Dermis microvascular lymphatic vessel endothelial cell (primary cell): ENCODE results near the gene PCDHGA1. TPM values are rescaled to one million over a fixed set of nuclear protein-coding genes. Genes with fewer than 3 reads are reported as not detected.
A peak's percentile ranks its signal among the peaks of the same experiment; 100 is the strongest.

Experiments
- DNase-seq, 2 donors: peaks; one replicate each; pipeline versions ENCODE4 v3.0.0 to v3.0.0-alpha.2; 2010; ENCODE audit warnings: low read depth in 2 of 2
- total RNA-seq: library from RNA; depleted of rRNA; stranded (reverse); fragments of >200 nt; gene quantifications from 2 replicates; pipeline ENCODE4 v1.2.1, GENCODE V29; 2014

Gene PCDHGA1
- total RNA-seq, 1 donor from 2014 or later = 0.26 TPM

DNA sequence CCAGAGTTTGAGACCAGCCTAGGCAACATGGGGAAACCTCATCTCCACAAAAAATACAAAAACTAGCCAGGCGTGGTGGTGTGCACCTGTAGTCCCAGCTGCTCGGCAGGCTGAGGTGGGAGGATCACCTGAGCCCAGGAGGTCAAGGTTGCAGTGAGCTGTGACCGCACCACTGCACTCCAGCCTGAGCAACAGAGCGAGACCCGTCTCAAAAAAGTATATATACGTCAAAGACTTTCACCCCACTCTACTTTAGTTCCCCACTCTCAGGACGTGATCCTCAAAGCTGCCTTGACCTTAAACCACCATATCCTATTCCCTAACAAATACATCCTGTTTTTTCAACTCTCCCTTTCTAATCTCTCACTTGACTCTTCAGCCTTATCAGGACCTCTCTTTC is 199.6 kb downstream of the PCDHGA1 start:
- no peak for DNase-seq

DNA sequence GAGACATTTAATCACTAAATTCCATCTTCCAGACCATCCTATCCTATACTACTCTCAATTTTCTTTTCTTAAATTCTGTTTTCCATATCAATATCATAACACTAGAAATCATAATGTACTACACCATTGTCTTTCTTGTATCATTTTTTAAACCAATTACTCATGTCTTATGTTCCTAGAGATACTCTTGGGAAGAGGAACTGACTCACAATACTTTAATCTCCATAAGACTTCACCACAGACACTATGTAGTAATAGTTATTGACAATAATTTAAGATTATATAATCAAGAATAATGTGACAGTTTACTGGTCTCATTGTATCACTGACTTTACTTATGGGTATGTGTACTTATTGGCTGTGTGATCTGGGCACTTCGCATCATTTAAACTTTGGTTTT is 202.4 kb downstream of the PCDHGA1 start:
- no peak for DNase-seq

DNA sequence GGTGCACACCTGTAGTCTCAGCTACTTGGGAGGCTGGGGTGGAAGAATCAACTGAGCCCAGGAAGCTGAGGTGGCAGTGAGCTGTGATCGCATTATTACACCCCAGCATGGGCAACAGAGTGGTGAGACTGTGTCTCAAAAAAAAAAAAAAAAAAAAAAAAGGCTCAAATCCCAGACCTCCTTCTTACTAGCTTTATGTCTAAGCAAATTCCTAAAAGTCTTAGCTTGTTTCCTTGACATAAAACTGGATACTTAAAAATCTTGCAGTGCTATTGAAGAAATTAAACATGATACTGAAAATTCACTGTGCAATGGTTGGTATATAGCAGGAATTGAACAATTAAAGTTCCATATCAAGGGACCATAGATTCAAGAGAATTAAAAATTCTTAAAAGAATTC is 203.6 kb downstream of the PCDHGA1 start:
- no peak for DNase-seq

DNA sequence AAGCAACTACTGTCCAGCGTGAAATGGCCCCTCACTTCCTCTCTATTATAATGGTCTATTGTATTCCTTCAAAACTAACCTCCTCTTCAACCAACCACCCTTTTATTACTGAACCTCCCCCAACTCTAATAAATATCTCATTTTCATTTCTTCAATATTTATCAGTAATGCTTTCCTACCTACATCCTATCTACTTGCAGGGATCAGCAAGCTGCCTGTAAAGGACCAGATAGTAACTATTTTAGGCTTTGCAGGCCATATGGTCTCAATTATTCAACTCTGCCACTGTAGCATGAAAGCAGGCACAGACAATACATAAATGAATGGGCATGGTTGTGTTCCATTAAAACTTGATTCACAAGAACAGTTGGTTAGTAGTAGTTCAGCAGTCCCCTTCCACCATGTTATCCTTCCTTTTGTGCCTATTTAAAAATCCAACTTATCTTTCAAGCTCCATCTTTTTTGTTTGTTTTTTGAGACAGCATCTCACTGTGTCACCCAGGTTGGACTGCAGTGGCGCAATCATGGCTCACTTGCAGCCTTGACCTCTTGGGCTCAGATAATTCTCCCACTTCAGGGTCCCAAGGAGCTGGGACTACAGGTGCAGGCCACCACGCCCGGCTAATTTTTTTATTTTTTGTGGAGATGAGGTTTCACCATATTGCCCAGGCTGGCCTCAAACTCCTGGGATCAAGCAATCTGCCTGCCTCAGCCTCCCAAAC is 204.3 kb downstream of the PCDHGA1 start:
- DNase-seq = no peak

DNA sequence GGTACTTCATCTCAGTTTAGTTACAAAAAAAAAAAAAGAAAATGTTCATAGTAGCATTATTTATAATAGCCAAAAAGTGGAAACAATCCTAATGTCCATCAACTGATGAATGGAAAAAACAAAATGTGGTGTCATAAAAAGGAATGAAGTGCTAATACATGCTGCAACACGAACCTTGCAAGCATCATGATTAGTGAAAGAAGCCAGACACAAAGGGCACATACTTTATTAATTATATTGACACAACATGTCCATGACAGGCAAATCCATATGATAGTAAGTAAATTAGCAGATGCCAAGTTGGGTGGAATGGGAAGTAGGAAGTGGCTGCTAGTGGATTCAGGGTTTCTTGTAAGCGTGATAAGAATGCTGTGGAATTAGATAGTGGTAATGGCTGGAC is 212.7 kb downstream of the PCDHGA1 start:
- DNase-seq = no peak

DNA sequence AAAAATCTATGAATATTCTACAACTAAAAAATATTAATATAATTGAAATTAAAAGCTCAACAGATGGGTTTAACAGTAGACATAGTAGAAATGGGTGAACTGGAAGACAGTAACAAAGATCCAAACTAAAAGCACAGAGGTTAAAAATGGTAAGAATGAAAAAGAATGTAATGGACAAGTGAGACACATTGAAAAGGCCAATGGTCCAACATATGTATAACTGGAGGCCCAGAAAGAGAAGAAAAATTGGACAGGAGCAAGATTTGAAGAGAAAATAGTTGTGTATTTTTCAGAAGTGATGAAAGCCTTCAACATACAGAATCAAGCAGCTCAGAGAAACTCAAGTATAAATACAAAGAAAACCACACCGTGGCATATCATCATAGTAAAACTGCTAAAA is 217.2 kb downstream of the PCDHGA1 start:
- DNase-seq = peak; percentile 29 to 67

- DNase-seq = no peak
Measured at GRCh38 chr5:141547921-141548320, 217.6 kb downstream of the PCDHGA1 start.

DNA sequence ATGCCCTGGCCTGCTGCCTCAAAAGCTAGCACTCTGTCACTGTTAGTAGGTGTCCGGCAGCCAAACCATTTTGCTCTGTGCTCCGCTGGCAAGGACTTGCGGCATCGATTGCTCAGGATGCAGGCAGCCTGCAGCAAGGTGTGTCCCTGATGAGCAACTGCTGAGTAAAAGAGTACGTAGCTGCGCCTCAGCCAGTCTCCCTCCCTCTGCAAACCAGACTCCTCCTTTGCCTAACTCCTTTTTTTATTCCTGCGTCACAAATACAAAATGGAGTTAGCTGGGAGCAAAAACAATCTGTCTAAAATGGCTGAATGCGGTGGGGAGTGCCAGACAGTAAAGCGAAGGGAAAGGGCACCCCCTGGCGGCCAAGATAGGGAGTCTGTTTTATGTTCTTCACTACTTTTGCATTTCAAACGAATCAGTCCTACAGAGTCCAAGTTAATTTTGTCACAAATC is 227.4 kb downstream of the PCDHGA1 start:
- peak; percentile 96 to 97 for DNase-seq

DNA sequence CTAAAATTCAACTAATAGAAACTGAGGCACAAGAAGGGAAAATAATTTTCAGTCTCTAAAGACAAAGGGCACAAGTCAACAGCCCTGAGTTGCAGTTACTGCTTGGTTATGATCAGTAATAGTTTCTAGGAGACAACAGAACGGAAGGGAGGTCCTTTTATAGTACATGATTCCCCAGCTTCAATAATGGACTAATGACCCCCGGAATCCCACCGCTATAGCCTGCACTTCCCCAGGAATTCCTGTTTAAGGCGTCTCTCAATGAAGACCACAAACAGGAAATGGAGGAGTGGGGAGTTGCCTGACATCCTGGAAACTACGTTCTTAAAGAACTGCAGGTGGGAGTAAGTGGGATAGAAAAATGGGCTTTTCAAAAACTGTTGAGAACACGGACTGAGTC is 227.8 kb downstream of the PCDHGA1 start:
- DNase-seq = peak; percentile 12 to 58

DNA sequence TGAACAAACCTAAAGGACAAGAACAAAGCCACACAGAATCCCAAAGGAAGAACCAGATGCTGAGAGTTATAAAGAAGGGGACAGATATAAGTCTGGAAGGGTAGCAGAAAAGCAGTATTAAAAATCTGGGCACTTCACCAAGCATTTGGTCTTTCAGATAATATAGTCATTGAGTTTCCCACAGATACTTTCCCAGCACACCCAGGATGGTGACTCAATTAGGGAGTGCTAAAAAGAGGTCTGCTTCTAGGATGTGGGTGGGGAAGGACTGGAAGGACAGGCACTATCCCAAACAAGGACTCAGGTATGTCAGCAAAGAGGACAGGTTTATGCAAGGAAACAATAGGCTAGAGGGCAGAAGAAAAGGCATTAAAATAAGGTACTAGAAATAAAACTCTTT is 229.1 kb downstream of the PCDHGA1 start:
- no peak for DNase-seq

GRCh38 chr5:141560151-141560550 is 229.8 kb downstream of the PCDHGA1 start:
- DNase-seq = peak in 1 of 2 donors; percentile 39

- peak; percentile 98 to 99 for DNase-seq
Measured at GRCh38 chr5:141560725-141561483, 230.6 kb downstream of the PCDHGA1 start.

Other genes starting within 250 kb of the PCDHGA1 start
- 0.39 and 1.3 TPM in 2 replicates for gene PCDHB2, start 235.9 kb upstream of the PCDHGA1 start, total RNA-seq
- gene PCDHB3, start 230.0 kb upstream of the PCDHGA1 start, total RNA-seq = 0.26 and 1.1 TPM in 2 replicates
- gene PCDHB4, start 208.7 kb upstream of the PCDHGA1 start, total RNA-seq = under 0.01 and 0.13 TPM in 2 replicates
- 0.51 and 1.4 TPM in 2 replicates for gene PCDHB5, start 195.3 kb upstream of the PCDHGA1 start, total RNA-seq
- gene PCDHB6, start 180.5 kb upstream of the PCDHGA1 start, total RNA-seq = under 0.01 and 0.13 TPM in 2 replicates
- gene PCDHB7, start 157.9 kb upstream of the PCDHGA1 start, total RNA-seq = 0.26 and 1.4 TPM in 2 replicates
- 0.38 and 0.51 TPM in 2 replicates for gene PCDHB8, start 152.7 kb upstream of the PCDHGA1 start, total RNA-seq
- 0.13 and 0.76 TPM in 2 replicates for gene PCDHB16, start 148.1 kb upstream of the PCDHGA1 start, total RNA-seq
- gene PCDHB9, start 143.4 kb upstream of the PCDHGA1 start, total RNA-seq = 0.13 and 0.25 TPM in 2 replicates
- gene PCDHB10, start 138.2 kb upstream of the PCDHGA1 start, total RNA-seq = 0.39 and 1.0 TPM in 2 replicates
- 0.13 and 0.89 TPM in 2 replicates for gene PCDHB11, start 130.9 kb upstream of the PCDHGA1 start, total RNA-seq
- gene PCDHB12, start 121.8 kb upstream of the PCDHGA1 start, total RNA-seq = 0.26 and 0.76 TPM in 2 replicates
- gene PCDHB13, start 116.6 kb upstream of the PCDHGA1 start, total RNA-seq = 0.51 and 1.9 TPM in 2 replicates
- 0.51 and 1.3 TPM in 2 replicates for gene PCDHB14, start 107.2 kb upstream of the PCDHGA1 start, total RNA-seq
- 0.26 and 0.76 TPM in 2 replicates for gene PCDHB15, start 85.1 kb upstream of the PCDHGA1 start, total RNA-seq
- gene SLC25A2, start 26.5 kb upstream of the PCDHGA1 start, total RNA-seq = under 0.01 and 0.13 TPM in 2 replicates
- gene TAF7, start 9.7 kb upstream of the PCDHGA1 start, total RNA-seq = 51.2 and 51.5 TPM in 2 replicates
- 0.39 and 1.1 TPM in 2 replicates for gene PCDHGA2, start 8.2 kb downstream of the PCDHGA1 start, total RNA-seq
- gene PCDHGA3, start 13.3 kb downstream of the PCDHGA1 start, total RNA-seq = 0.13 and 0.63 TPM in 2 replicates
- gene PCDHGB1, start 19.6 kb downstream of the PCDHGA1 start, total RNA-seq = 0.39 and 1.1 TPM in 2 replicates
- gene PCDHGA4, start 24.5 kb downstream of the PCDHGA1 start, total RNA-seq = 0.90 and 2.1 TPM in 2 replicates
- 0.64 and 1.9 TPM in 2 replicates for gene PCDHGB2, start 29.5 kb downstream of the PCDHGA1 start, total RNA-seq
- 0.26 and 0.63 TPM in 2 replicates for gene PCDHGA5, start 33.6 kb downstream of the PCDHGA1 start, total RNA-seq
- 1.9 and 3.8 TPM in 2 replicates for gene PCDHGB3, start 39.7 kb downstream of the PCDHGA1 start, total RNA-seq
- 1.2 and 2.4 TPM in 2 replicates for gene PCDHGA6, start 43.4 kb downstream of the PCDHGA1 start, total RNA-seq
- gene PCDHGA7, start 52.2 kb downstream of the PCDHGA1 start, total RNA-seq = 0.64 and 1.5 TPM in 2 replicates
- gene PCDHGB4, start 57.2 kb downstream of the PCDHGA1 start, total RNA-seq = 6.4 and 10.6 TPM in 2 replicates
- gene PCDHGA8, start 62.1 kb downstream of the PCDHGA1 start, total RNA-seq = 0.64 and 1.1 TPM in 2 replicates
- 6.4 and 9.7 TPM in 2 replicates for gene PCDHGB5, start 67.4 kb downstream of the PCDHGA1 start, total RNA-seq
- gene PCDHGA9, start 72.3 kb downstream of the PCDHGA1 start, total RNA-seq = 1.4 and 2.4 TPM in 2 replicates
- 1.5 and 2.7 TPM in 2 replicates for gene PCDHGB6, start 77.5 kb downstream of the PCDHGA1 start, total RNA-seq
- gene PCDHGA10, start 82.5 kb downstream of the PCDHGA1 start, total RNA-seq = 3.0 and 6.2 TPM in 2 replicates
- gene PCDHGB7, start 87.2 kb downstream of the PCDHGA1 start, total RNA-seq = 3.7 and 8.2 TPM in 2 replicates
- 4.0 and 5.4 TPM in 2 replicates for gene PCDHGA11, start 90.5 kb downstream of the PCDHGA1 start, total RNA-seq
- gene PCDHGA12, start 100.0 kb downstream of the PCDHGA1 start, total RNA-seq = 3.5 and 3.9 TPM in 2 replicates
- gene PCDHGC3, start 145.5 kb downstream of the PCDHGA1 start, total RNA-seq = 12.3 and 15.6 TPM in 2 replicates
- 0.77 and 0.89 TPM in 2 replicates for gene PCDHGC4, start 154.5 kb downstream of the PCDHGA1 start, total RNA-seq
- gene PCDHGC5, start 158.6 kb downstream of the PCDHGA1 start, total RNA-seq = 0.26 and 0.51 TPM in 2 replicates